ENCODE results near the gene TBC1D5. TPM values are rescaled to one million over a fixed set of nuclear protein-coding genes. Genes with fewer than 3 reads are reported as not detected.
A peak's percentile ranks its signal among the peaks of the same experiment; 100 is the strongest.

The TBC1D5 gene
- total RNA-seq, 4 donors from 2014 or later, result 29.2 to 114 (median 53.4) TPM

GRCh38 chr3:17755836-17756235 is 13.4 kb upstream of the TBC1D5 start:
- Histone ChIP-seq H3K4me3 (no peak overlapping the region), H3K36me3 (no peaks in the 10 kb centered on the region), H3K4me1 (no peaks in the 10 kb centered on the region), H3K27me3 (no peaks in the 10 kb centered on the region), H3K27ac (no peak overlapping the region), H3K9me3 (no peaks in the 10 kb centered on the region)
- no peak for TF ChIP-seq POLR2A (IDR thresholded peaks at IDR 0.05)
- TF ChIP-seq, protein P1, sequence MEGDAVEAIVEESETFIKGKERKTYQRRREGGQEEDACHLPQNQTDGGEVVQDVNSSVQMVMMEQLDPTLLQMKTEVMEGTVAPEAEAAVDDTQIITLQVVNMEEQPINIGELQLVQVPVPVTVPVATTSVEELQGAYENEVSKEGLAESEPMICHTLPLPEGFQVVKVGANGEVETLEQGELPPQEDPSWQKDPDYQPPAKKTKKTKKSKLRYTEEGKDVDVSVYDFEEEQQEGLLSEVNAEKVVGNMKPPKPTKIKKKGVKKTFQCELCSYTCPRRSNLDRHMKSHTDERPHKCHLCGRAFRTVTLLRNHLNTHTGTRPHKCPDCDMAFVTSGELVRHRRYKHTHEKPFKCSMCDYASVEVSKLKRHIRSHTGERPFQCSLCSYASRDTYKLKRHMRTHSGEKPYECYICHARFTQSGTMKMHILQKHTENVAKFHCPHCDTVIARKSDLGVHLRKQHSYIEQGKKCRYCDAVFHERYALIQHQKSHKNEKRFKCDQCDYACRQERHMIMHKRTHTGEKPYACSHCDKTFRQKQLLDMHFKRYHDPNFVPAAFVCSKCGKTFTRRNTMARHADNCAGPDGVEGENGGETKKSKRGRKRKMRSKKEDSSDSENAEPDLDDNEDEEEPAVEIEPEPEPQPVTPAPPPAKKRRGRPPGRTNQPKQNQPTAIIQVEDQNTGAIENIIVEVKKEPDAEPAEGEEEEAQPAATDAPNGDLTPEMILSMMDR (IDR thresholded peaks at IDR 0.05), result no peak
- DNase-seq, result no peak

DNA sequence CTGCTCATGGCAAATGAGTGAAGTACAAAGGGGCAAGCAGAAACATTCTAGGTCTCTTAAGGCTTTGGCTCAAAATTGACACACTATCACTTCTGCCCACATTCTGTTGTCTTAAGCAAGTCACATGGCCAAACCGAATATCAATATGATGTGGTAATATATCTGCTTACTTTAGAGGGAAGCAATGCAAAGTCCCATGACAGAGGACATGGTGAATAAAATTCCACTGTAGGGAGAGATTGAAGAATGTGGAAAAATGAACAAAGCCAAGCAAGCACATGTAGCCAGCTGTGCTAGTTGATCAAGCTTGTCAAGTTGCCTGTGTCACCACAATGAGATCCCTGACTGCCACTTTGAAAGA is 11.2 kb upstream of the TBC1D5 start:
- Histone ChIP-seq H3K27ac (no peak overlapping the region), H3K27me3 (no peaks in the 10 kb centered on the region), H3K4me3 (no peak overlapping the region), H3K4me1 (peaks cover 0 to 8% (median 0%) of the 10 kb centered on the region in 4 donors), H3K36me3 (no peaks in the 10 kb centered on the region), H3K9me3 (no peaks in the 10 kb centered on the region)
- DNase-seq, result no peak
- no peak for TF ChIP-seq POLR2A (IDR thresholded peaks at IDR 0.05)
- TF ChIP-seq, protein P1 (IDR thresholded peaks at IDR 0.05), result no peak

DNA sequence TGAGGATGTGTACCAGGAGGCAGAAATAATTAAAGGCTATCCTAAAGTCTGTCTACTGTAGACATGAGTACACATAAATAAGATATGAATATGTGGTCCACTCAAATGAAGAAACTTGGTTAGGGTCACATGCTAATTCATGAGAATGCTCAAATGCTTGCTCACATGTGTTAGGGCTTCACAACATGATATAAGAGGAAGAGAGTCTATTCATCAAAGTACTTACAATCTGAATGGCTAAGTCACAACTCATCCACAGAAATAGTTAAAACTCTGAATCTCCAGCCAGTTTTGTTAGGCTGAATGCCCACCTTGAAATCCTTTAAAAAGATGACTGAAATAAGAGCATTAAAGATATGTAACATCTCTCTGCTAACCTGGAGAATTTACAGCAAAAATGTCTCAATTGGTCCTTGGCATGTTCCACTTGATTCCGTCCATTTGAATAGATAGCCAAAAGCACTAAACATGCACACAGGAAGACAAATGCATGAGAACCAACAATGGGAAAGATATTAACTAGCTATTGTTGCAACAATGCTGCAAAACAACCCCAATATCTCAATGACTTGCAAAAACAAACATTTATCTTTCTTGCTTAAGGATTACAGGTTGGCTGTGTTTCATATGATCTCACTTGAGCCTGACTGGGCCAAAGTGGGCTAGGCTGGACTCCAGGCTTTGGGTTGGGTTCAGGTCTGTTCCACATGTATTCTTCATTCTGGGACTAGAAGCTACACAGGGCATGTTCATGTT is 10.6 kb upstream of the TBC1D5 start:
- Histone ChIP-seq H3K4me3 (no peak overlapping the region), H3K4me1 (peaks cover 0 to 8% (median 0%) of the 10 kb centered on the region in 4 donors), H3K9me3 (no peaks in the 10 kb centered on the region), H3K27me3 (no peaks in the 10 kb centered on the region), H3K36me3 (no peaks in the 10 kb centered on the region), H3K27ac (no peak overlapping the region)
- DNase-seq, result no peak
- TF ChIP-seq POLR2A (IDR thresholded peaks at IDR 0.05), result no peak
- TF ChIP-seq, protein P1 (IDR thresholded peaks at IDR 0.05), result no peak

- DNase-seq, result no peak
- H3K4me1 ChIP-seq, result peaks cover 0 to 8% (median 0%) of the 10 kb centered on the region in 4 donors
- no peaks in the 10 kb centered on the region for H3K9me3 ChIP-seq
- H3K4me3 ChIP-seq, result no peak overlapping the region
- H3K27ac ChIP-seq, result no peak overlapping the region
- H3K36me3 ChIP-seq, result no peaks in the 10 kb centered on the region
- no peaks in the 10 kb centered on the region for H3K27me3 ChIP-seq
- TF ChIP-seq, protein P1 (IDR thresholded peaks at IDR 0.05), result no peak
- TF ChIP-seq POLR2A (IDR thresholded peaks at IDR 0.05), result no peak
These were observed 10.0 kb upstream of the TBC1D5 start for GRCh38 chr3:17752436-17752835.

DNA sequence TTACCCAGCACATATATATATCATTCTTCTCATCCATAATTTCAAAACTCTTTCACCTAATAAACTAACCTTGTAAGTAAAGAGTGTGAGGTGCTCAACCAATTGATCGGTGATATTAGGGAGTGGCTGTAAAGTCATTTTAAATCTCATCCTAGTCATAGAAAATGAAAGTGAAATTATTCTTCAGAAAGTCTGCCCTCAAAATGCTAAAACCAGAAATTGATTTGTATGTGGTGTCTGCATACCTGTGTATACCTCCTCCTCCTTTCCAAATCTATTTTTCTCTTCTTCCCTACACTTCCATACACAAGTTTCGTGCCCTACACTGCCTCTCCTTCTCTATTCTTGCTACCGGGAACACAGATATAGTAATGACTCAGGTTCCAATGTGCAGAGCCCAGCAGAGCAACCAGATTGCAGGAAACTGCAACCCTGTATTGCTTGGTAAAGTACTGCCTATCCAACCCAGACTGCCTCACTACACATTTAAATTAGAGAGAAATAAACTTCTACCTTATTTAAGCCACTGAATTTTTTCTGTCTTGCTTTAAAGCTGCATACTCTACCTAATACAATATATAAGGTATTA is 7.4 kb upstream of the TBC1D5 start:
- peak in 1 of 3 donors; percentile 66 for DNase-seq
- H3K27ac ChIP-seq, result peak overlapping the region in 2 of 4 donors; percentile 32 to 40

More for the DNA sequence above, 7.4 kb upstream of the TBC1D5 start:
- Histone ChIP-seq H3K9me3 (no peaks in the 10 kb centered on the region), H3K36me3 (no peaks in the 10 kb centered on the region), H3K4me3 (peak overlapping the region in 2 of 4 donors; percentile 36 to 50), H3K4me1 (peaks cover 0 to 8% (median 0%) of the 10 kb centered on the region in 4 donors), H3K27me3 (no peaks in the 10 kb centered on the region)
- TF ChIP-seq, protein P1 (IDR thresholded peaks at IDR 0.05), result no peak
- TF ChIP-seq POLR2A (IDR thresholded peaks at IDR 0.05), result no peak
